VCaP (cell line): ENCODE measurements around the gene PRPF6.
"Not testable (repeated sequence)": the region's sequence is repeated elsewhere in the genome, so short reads cannot be mapped to it uniquely, and the experiment has no call there.

Source experiments
- H3K27ac ChIP-seq: fragments of 450-650 bp; 2 replicates; pipeline ENCODE4 v1.5.1; 2017
- CTCF ChIP-seq: fragments of 450-650 bp; conservative IDR thresholded peaks from 2 replicates; pipeline ENCODE4 v1.5.1; 2017; ENCODE audit warnings: mild to moderate bottlenecking, moderate library complexity

The PRPF6 gene

GRCh38 chr20:63958964-63959698, 21.8 kb upstream of the PRPF6 start:
- no peak for TF ChIP-seq CTCF
- H3K27ac ChIP-seq = peak overlapping the region; percentile 98; the same call in 1 of the 2 replicates

GRCh38 chr20:63959699-63960075, 21.2 kb upstream of the PRPF6 start:
- no peak for TF ChIP-seq CTCF
- H3K27ac ChIP-seq = no peak overlapping the region

GRCh38 chr20:63960654-63961621, 20.0 kb upstream of the PRPF6 start:
- not testable (repeated sequence) for H3K27ac ChIP-seq

- no peak overlapping the region for H3K27ac ChIP-seq
- TF ChIP-seq CTCF = no peak
Measured at GRCh38 chr20:63961664-63962425, 19.1 kb upstream of the PRPF6 start.

GRCh38 chr20:63962426-63963347, 18.2 kb upstream of the PRPF6 start:
- no peak overlapping the region for H3K27ac ChIP-seq
- TF ChIP-seq CTCF = no peak

GRCh38 chr20:63963348-63963741, 17.6 kb upstream of the PRPF6 start:
- H3K27ac ChIP-seq = no peak overlapping the region
- no peak for TF ChIP-seq CTCF

- TF ChIP-seq CTCF = no peak
- no peak overlapping the region for H3K27ac ChIP-seq
Measured at GRCh38 chr20:63963784-63964301, 17.1 kb upstream of the PRPF6 start.
